Kidney glomerular epithelial cell (primary cell): ENCODE data around the gene TLR3.
"Not testable (repeated sequence)": the region's sequence is repeated elsewhere in the genome, so short reads cannot be mapped to it uniquely, and the experiment has no call there.

Experiments
- DNase-seq: peaks from one replicate; lab custom pipeline; 2025; lab: John Stamatoyannopoulos, UW

Gene TLR3

GRCh38 chr4:186050135-186050534 is 18.8 kb upstream of the TLR3 start:
- DNase-seq, result not testable (repeated sequence)

- DNase-seq, result no peak
Measured at GRCh38 chr4:186051096-186051495, 17.9 kb upstream of the TLR3 start.

GRCh38 chr4:186058253-186058979 is 10.5 kb upstream of the TLR3 start:
- DNase-seq, result no peak

- no peak for DNase-seq
Measured at GRCh38 chr4:186058980-186059316, 10.0 kb upstream of the TLR3 start.

GRCh38 chr4:186061921-186062320 is 7.0 kb upstream of the TLR3 start:
- no peak for DNase-seq

GRCh38 chr4:186067757-186068385 is 1.1 kb upstream of the TLR3 start:
- DNase-seq, result peak; percentile 54

- DNase-seq, result no peak
Measured at GRCh38 chr4:186069729-186070128, 773 bp downstream of the TLR3 start.

- DNase-seq, result no peak
Measured at GRCh38 chr4:186072516-186072915, 3.6 kb downstream of the TLR3 start.

- DNase-seq, result no peak
Measured at GRCh38 chr4:186074189-186074588, 5.2 kb downstream of the TLR3 start.

- DNase-seq, result no peak
Measured at GRCh38 chr4:186078981-186079638, 10.2 kb downstream of the TLR3 start.

GRCh38 chr4:186079694-186080093 is 10.7 kb downstream of the TLR3 start:
- DNase-seq, result no peak

- DNase-seq, result no peak
Measured at GRCh38 chr4:186081202-186081807, 12.3 kb downstream of the TLR3 start.

GRCh38 chr4:186082221-186082620 is 13.3 kb downstream of the TLR3 start:
- DNase-seq, result no peak

- no peak for DNase-seq
Measured at GRCh38 chr4:186088523-186088922, 19.6 kb downstream of the TLR3 start.

- no peak for DNase-seq
Measured at GRCh38 chr4:186092296-186092695, 23.3 kb downstream of the TLR3 start.

GRCh38 chr4:186095406-186095805 is 26.4 kb downstream of the TLR3 start:
- DNase-seq, result no peak

GRCh38 chr4:186096681-186097165 is 27.8 kb downstream of the TLR3 start:
- DNase-seq, result no peak

GRCh38 chr4:186097386-186097785 is 28.4 kb downstream of the TLR3 start:
- DNase-seq, result no peak

- no peak for DNase-seq
Measured at GRCh38 chr4:186102931-186103330, 34.0 kb downstream of the TLR3 start.

- DNase-seq, result peak; percentile 23
Measured at GRCh38 chr4:186104114-186104889, 35.3 kb downstream of the TLR3 start, which contains the start of gene FAM149A. FAM149A (plus strand) TSS chr4:186104704.

- no peak for DNase-seq
Measured at GRCh38 chr4:186104890-186105646, 36.1 kb downstream of the TLR3 start.
